IPS DF 4.7 (cell line): ENCODE measurements around the gene FASTKD3.

ENCODE experiments used
- DNase-seq: peaks from one replicate; pipeline ENCODE4 v3.0.0-alpha.2; 2013; ENCODE audit warnings: low spot score; ENCODE audit errors: extremely low read depth

Gene FASTKD3

DNA sequence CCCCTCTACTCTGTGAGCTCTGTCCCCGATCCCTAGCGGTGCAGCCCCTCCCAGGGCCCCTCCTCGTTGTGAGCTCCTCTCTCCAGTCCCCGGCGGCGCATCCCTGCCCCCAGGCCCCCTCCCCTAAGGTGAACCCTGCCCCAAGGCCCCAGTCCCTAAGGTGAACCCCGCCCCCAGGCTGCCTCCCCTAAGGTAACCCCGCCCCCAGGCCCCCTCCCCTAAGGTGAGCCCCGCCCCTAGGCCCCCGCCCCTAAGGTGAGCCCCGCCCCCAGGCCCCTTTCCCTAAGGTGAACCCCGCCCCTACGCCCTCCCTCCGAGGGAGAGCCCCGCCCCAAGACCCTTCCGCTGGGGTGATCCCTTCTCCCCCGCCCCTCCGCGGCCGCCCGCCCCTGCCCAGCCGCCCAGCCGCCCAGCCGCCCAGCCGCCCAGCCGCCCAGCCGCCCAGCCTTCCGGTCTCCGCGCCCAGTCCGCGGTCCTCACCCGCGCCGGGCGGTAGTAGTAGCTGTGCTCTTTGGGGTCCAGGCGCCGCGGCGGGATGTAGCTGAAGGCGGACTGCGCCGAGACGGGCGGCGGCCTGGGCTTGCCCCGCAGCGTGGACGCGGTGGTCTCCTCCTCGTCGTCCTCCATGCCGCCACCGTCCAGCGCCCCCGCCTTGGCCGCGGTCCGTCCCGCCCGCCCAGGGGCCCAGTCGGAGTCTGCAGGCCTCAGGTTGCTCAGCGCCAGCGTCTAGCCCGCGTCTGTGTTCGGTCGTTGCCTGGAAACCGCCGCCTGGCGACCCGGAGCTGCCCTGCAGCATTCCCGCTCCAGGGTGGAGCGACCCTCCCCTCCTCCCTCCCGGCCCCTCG is 18.2 kb downstream of the FASTKD3 start, which contains the start of gene CFAP90:
CFAP90 (minus strand) TSS at position 739 of the 845 bp plus-strand sequence; CDS start at position 627, 112 bp downstream.
- no peak for DNase-seq

DNA sequence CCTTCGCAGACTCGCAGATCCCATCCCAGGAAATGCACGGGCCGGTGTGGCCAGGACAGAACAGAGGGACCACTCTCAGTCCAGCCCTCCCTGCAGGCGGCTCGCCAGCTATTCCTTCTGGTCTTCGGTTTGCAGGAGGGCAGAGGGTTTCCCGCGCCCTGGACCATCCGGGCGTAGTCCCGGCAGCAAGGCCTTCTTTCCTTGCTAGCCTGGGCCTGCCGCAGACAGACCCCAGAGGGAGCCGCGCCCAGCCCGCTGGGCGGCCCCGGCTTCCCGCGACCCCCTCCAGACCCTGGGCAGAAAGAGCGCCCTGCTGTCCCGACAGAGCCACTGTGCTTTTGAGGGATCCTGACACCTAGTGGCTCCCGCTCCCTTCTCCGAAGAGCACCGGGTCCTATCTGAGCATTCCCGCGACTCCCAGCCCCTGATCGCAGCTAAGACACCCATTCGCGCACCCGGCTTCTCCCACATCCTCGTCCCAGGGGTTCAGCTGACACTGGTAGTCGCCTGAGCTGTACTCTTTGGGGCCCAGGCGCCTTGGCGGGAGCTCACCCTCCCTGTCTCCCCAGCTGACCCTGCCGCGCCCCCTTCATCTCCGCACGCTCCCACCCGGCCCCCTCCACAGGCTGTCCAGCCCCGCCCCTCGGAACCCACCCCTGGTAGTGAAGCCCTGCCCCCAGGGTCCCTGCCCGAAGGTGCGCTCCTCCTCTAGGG is 19.0 kb downstream of the FASTKD3 start:
- DNase-seq = no peak

GRCh38 chr5:7848296-7848695 is 20.5 kb downstream of the FASTKD3 start:
- DNase-seq = no peak

DNA sequence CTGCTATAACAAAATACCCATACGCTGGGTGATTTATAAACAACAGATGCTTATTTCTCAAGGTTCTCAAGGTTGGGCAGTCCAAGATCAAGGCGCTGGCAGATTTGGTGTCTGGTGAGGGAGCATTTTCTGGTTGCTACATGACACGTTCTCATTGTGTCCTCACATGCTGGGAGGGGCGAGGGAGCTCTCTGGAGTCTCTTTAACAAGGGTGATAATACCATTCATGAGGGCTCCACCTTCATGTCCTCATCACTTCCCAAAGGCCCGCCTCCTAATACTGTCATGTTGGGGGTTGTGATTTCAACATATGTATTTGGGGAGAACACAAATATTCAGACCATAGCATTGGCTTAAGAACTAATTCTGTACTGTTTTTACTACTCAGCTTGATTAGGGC is 22.5 kb downstream of the FASTKD3 start:
- DNase-seq = no peak

GRCh38 chr5:7845557-7845956 is 23.3 kb downstream of the FASTKD3 start:
- DNase-seq = no peak

- no peak for DNase-seq
These were observed 23.9 kb downstream of the FASTKD3 start for GRCh38 chr5:7844901-7845300.

- DNase-seq = no peak
These were observed 26.3 kb downstream of the FASTKD3 start for GRCh38 chr5:7842531-7842930.

DNA sequence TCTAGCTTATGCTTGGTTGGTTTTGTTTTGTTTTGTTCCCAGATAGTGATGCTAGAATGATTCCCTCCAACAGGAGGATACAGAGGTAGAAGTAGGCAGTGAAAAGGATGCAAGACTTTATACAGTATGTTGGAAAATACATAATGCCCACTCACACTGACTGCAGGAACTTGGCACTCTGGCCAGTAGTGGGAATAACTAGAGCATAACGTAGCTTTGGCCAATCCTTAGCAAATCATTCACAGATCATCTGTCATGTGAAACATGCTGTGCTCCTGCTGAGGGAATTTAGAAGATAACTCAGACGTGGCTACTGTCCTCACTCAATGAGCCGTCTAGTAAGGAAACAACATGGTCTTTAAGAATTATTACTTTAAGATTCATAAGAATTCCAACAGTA is 31.4 kb downstream of the FASTKD3 start:
- DNase-seq = no peak

DNA sequence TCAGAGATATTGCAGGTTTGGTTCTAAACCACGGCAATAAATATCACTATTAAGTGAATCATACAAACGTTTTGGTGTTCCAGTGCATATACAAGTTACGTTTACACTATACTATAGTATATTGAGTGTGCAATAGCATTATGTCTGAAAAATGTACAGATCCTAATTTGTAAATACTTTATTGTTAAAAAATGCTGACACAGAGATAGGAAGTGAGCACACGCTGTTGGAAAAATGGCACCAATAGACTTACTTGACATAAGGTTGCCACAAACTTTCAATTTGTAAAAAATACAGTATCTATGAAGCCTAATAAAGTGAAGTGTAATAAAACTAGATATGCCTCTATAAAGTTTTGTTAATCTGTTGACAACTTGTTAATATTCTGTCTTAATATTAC is 33.8 kb downstream of the FASTKD3 start:
- DNase-seq = no peak

DNA sequence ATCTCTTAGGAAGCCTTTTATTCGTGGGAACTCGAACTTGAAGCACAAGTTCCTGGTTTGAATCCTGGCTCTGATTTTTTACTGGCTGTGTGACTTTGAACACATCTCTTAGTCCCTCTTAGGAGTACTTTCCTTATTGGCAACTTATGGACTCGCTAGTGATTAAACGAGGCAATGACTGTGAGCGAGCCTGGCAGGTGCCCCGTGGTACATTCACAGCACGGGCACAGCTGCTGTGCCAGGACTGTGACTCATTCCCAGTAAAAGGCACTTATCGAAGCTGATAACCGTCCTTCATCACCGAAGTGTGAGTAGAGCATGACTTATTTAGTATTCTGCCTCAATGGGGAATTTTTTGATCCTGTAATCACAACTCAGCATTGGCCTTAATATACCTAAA is 40.6 kb downstream of the FASTKD3 start:
- no peak for DNase-seq

DNA sequence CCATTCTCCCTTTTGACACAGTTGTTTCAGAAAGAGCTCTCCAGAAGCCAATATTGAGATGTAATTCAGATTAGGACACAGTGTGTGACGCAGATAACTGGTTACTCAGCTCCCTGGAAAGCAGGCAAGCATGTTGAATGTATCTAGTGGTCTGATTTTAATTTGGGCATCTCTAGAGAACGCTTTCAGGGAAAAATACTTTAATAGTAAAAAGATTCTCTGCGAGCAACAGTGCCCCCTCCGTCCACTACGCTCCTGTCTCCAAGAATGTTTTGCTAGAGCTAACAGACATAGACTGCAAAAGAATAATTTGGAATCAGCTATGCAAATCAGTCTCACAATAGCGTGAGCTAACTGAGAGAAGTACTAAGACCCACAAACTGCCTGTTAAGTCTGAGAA is 41.2 kb downstream of the FASTKD3 start:
- DNase-seq = no peak

- no peak for DNase-seq
These were observed 43.2 kb downstream of the FASTKD3 start for GRCh38 chr5:7825630-7826029.

- no peak for DNase-seq
These were observed 43.8 kb downstream of the FASTKD3 start for GRCh38 chr5:7824995-7825394.

- no peak for DNase-seq
These were observed 45.2 kb downstream of the FASTKD3 start for GRCh38 chr5:7823594-7823993.

DNA sequence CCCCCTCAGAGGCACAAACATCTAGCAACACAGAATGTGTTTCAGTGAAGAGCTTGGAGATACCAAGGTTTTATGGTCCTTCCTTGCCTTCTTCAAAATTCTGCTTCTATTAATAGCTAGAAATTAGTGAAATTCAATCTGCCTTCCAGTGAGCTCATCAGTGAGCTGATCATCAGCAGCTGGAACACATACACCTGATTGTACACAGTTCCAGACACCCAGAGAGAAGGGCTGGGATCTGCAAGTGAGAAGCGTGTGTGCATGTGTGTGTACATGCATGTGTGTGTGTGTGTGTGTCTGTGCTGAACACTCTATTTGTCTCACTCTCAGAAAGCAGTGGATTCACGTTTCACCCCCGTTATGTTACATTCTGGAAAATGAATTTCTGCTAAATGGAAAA is 46.4 kb downstream of the FASTKD3 start:
- DNase-seq = no peak

- no peak for DNase-seq
These were observed 52.3 kb downstream of the FASTKD3 start for GRCh38 chr5:7816535-7816901.

- peak; percentile 87 for DNase-seq
These were observed 52.8 kb downstream of the FASTKD3 start for GRCh38 chr5:7815892-7816534.

- no peak for DNase-seq
These were observed 54.0 kb downstream of the FASTKD3 start for GRCh38 chr5:7814816-7815215.

DNA sequence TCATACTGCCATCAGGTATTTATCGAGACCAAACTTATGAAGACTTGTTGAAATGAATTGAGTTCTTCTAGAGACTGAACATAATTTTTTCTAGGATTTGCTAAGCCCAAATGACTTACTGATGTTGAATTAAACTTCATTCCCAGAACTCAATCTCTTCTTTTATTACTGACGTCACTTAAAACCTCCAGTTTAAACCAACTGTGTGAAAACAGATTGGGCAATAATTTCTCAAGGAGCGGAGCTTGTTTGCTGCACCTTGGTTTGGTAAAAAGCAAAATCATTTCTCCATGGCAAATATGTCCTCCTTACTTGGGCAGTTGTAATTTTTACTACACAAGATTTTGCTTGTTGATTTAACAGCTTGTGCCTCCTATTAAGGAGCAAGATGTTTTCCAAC is 55.3 kb downstream of the FASTKD3 start:
- no peak for DNase-seq

- DNase-seq = no peak
These were observed 55.8 kb downstream of the FASTKD3 start for GRCh38 chr5:7813007-7813406.

GRCh38 chr5:7811715-7812114 is 57.1 kb downstream of the FASTKD3 start:
- DNase-seq = no peak
